Vagina (tissue), 2 donors: Measurements from ENCODE around the gene TXN. TPM values are rescaled to one million over a fixed set of nuclear protein-coding genes. Genes with fewer than 3 reads are reported as not detected.
"Not testable (repeated sequence)": the region's sequence is repeated elsewhere in the genome, so short reads cannot be mapped to it uniquely, and the experiment has no call there.

Experiments
- DNase-seq, 2 donors: peaks; one replicate each; pipeline ENCODE4 v3.0.0-alpha.2; 2017; ENCODE audit errors: extremely low spot score in 2 of 2
- H3K27ac ChIP-seq: fragments of 200-600 bp; sonication (generic); one replicate; pipeline ENCODE4 v1.5.1; 2019
- H3K27me3 ChIP-seq: fragments of 200-600 bp; sonication (generic); one replicate; pipeline ENCODE4 v1.5.1; 2019
- H3K36me3 ChIP-seq, 2 donors: fragments of 200-600 bp; sonication (generic); one replicate each; pipeline ENCODE4 v1.5.1; 2017 to 2019
- H3K4me1 ChIP-seq: fragments of 200-600 bp; sonication (generic); one replicate; pipeline ENCODE4 v1.5.1; 2019
- H3K4me3 ChIP-seq, 2 donors: fragments of 200-600 bp; sonication (generic); 1 replicate in 1 of 2; 2 replicates in 1 of 2; pipeline ENCODE4 v1.5.1; 2016 to 2019
- H3K9me3 ChIP-seq: fragments of 200-600 bp; sonication (generic); one replicate; pipeline ENCODE4 v1.5.1; 2019
- POLR2A ChIP-seq, 2 donors: fragments of 450-650 bp; IDR thresholded peaks; one replicate each; pipeline ENCODE4 v1.6.1; 2017; ENCODE audit warnings: antibody characterized with exemption in 2 of 2, mild to moderate bottlenecking in 2 of 2, moderate library complexity in 2 of 2
- POLR2AphosphoS5 ChIP-seq, 2 donors: sonication (generic); formaldehyde crosslinking; IDR thresholded peaks; one replicate each; pipeline ENCODE4 v1.9.0; 2017; ENCODE audit warnings: antibody characterized with exemption in 2 of 2, mild to moderate bottlenecking in 2 of 2, low read depth in 1 of 2; ENCODE audit not compliant: insufficient read depth in 1 of 2
- intact Hi-C: fragments of 100-400 bp; cut with DNase I; formaldehyde crosslinking; loops from one replicate; pipeline ENCODE4 v1.15.1; 2023
- total RNA-seq: library from RNA; depleted of rRNA; stranded (reverse); fragments of >200 nt; gene quantifications from one replicate; pipeline ENCODE4 v1.2.3, GENCODE V29; 2016
- TF ChIP-seq, protein P1 (sequence below), 3 experiments: fragments of 450-650 bp in 2 of 3; fragments of 200-600 bp in 1 of 3; sonication (generic) in 1 of 3; IDR thresholded peaks; one replicate each; pipeline ENCODE4 v1.5.1; 2017 to 2019; ENCODE audit warnings: antibody characterized with exemption in 3 of 3, mild to moderate bottlenecking in 2 of 3, moderate library complexity in 2 of 3

The TXN gene
- total RNA-seq, 1 donor from 2014 or later = 162 TPM

- DNase-seq = no peak
- H3K4me1 ChIP-seq = peaks cover 45% of the 10 kb centered on the region
These were observed 1.3 kb downstream of the TXN start for GRCh38 chr9:110255034-110255462.

DNA sequence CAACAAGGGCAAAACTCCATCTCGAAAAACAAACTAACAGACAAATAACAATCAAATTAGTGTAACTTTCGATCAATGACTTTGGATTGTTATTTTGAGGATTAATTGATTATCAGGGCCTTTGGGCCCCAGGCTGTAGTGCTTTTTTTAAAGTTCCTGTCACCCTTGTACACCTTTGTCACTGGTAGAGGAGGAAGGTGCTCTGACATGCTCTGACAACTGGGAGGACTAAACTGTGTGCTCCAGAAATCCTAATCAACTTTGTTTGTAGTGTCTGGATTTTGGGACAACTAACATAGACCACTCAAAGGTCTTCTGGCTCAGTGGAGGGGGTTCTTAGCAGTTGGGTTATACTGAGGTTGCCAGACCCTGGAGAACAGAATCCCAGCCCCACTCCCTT is 1.8 kb downstream of the TXN start:
- peaks cover 0 to 13% of the 10 kb centered on the region in 2 donors for H3K36me3 ChIP-seq
- H3K4me1 ChIP-seq = peaks cover 45% of the 10 kb centered on the region
- no peaks in the 10 kb centered on the region for H3K27me3 ChIP-seq
- peak overlapping the region; percentile 69 to 96 for H3K4me3 ChIP-seq
- no peak for TF ChIP-seq POLR2AphosphoS5 (IDR thresholded peaks at IDR 0.05; ENCODE audit: insufficient read depth in 1 of 2, low read depth in 1 of 2)
- TF ChIP-seq, protein P1, sequence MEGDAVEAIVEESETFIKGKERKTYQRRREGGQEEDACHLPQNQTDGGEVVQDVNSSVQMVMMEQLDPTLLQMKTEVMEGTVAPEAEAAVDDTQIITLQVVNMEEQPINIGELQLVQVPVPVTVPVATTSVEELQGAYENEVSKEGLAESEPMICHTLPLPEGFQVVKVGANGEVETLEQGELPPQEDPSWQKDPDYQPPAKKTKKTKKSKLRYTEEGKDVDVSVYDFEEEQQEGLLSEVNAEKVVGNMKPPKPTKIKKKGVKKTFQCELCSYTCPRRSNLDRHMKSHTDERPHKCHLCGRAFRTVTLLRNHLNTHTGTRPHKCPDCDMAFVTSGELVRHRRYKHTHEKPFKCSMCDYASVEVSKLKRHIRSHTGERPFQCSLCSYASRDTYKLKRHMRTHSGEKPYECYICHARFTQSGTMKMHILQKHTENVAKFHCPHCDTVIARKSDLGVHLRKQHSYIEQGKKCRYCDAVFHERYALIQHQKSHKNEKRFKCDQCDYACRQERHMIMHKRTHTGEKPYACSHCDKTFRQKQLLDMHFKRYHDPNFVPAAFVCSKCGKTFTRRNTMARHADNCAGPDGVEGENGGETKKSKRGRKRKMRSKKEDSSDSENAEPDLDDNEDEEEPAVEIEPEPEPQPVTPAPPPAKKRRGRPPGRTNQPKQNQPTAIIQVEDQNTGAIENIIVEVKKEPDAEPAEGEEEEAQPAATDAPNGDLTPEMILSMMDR (IDR thresholded peaks at IDR 0.05) = no peak
- intact Hi-C loops = no loop called here
- peak overlapping the region; percentile 95 for H3K27ac ChIP-seq
- no peaks in the 10 kb centered on the region for H3K9me3 ChIP-seq
- DNase-seq = no peak

More at GRCh38 chr9:110255034-110255462, 1.3 kb downstream of the TXN start:
- Histone ChIP-seq H3K36me3 (peaks cover 0 to 7% of the 10 kb centered on the region in 2 donors), H3K9me3 (no peaks in the 10 kb centered on the region), H3K4me3 (peak overlapping the region; percentile 69 to 96), H3K27ac (peak overlapping the region; percentile 95), H3K27me3 (no peaks in the 10 kb centered on the region)
- TF ChIP-seq POLR2AphosphoS5 (IDR thresholded peaks at IDR 0.05; ENCODE audit: insufficient read depth in 1 of 2, low read depth in 1 of 2) = no peak
- TF ChIP-seq, protein P1 (IDR thresholded peaks at IDR 0.05) = no peak
- no peak for TF ChIP-seq POLR2A (IDR thresholded peaks at IDR 0.05)
- intact Hi-C loops = no loop called here

DNA sequence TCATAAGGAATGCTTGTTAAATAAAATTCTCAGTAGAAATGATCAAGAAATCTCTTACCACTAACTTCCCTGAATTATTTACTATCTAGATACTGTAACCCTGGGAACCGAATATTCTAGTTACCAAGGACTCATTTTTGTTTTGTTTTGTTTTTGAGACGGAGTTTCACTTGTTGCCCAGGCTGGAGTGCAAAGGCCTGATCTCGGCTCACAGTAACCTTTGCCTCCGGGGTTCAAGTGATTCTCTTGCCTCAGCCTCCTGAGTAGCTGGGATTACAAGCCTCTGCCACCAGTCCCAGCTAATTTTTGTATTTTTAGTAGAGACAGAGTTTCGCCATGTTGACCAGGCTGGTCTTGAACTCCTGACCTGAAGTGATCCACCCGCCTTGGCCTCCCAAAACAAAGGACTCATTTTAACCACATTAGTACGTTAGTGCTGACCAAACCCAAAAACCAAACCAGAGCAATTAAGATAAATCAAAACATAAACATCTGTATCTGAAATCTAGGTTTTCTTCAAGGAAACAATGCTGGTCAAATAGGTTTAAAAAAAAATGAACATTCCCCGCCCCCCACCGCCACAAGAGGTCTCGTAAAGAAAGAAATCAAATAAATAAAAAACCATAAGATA is 3.7 kb downstream of the TXN start:
- no peak overlapping the region for H3K27ac ChIP-seq
- DNase-seq = no peak
- H3K4me1 ChIP-seq = peaks cover 38% of the 10 kb centered on the region
- no peaks in the 10 kb centered on the region for H3K9me3 ChIP-seq
- no peak overlapping the region for H3K4me3 ChIP-seq
- intact Hi-C loops = no loop called here
- no peaks in the 10 kb centered on the region for H3K27me3 ChIP-seq
- TF ChIP-seq POLR2A (IDR thresholded peaks at IDR 0.05) (no peak), POLR2AphosphoS5 (IDR thresholded peaks at IDR 0.05; ENCODE audit: insufficient read depth in 1 of 2, low read depth in 1 of 2) (no peak)
- TF ChIP-seq, protein P1 (IDR thresholded peaks at IDR 0.05) = no peak
- H3K36me3 ChIP-seq = peaks cover 0 to 20% of the 10 kb centered on the region in 2 donors

- H3K9me3 ChIP-seq, H3K4me3 ChIP-seq, DNase-seq, H3K27me3 ChIP-seq, intact Hi-C loops, H3K27ac ChIP-seq: not testable (repeated sequence)
- H3K36me3 ChIP-seq = peaks cover 0 to 28% of the 10 kb centered on the region in 2 donors
- peaks cover 30% of the 10 kb centered on the region for H3K4me1 ChIP-seq
These were observed 4.5 kb downstream of the TXN start for GRCh38 chr9:110251770-110252169.

DNA sequence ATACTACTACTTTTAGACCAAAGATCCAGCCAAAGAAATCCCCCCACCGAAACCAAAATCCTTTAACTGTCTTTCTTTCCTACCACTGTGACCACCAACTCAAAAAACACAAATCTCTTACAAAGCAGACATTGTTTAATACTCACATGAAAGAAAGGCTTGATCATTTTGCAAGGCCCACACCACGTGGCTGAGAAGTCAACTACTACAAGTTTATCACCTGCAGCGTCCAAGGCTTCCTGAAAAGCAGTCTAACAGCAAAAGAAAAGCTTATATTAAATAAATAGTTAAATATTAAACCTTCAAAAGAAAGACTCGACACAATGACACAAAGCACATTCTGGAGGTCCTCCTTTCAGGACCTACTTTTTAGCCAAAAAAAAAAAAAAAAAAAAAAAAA is 5.1 kb downstream of the TXN start:
- Histone ChIP-seq H3K4me3 (no peak overlapping the region), H3K27ac (no peak overlapping the region), H3K9me3 (no peaks in the 10 kb centered on the region), H3K36me3 (peaks cover 0 to 32% of the 10 kb centered on the region in 2 donors), H3K4me1 (peaks cover 30% of the 10 kb centered on the region), H3K27me3 (no peaks in the 10 kb centered on the region)
- intact Hi-C loops = no loop called here
- no peak for DNase-seq
- TF ChIP-seq, protein P1 (IDR thresholded peaks at IDR 0.05) = no peak
- no peak for TF ChIP-seq POLR2A (IDR thresholded peaks at IDR 0.05)
- no peak for TF ChIP-seq POLR2AphosphoS5 (IDR thresholded peaks at IDR 0.05; ENCODE audit: insufficient read depth in 1 of 2, low read depth in 1 of 2)
